Astrocyte (in vitro differentiated cells and primary cell): ENCODE data around the gene MSRB2. TPM values are rescaled to one million over a fixed set of nuclear protein-coding genes. Genes with fewer than 3 reads are reported as not detected.

Experiments used
- DNase-seq: peaks from one replicate; pipeline ENCODE4 v3.0.0-alpha.2; 2010; ENCODE audit warnings: low read depth
- FAIRE-seq: peaks from 2 replicates; lab custom pipeline; 2011; peaks lifted over from hg19 to GRCh38; lab: Jason Lieb, UNC
- H2AFZ ChIP-seq: 2 replicates; pipeline ENCODE4 v1.6.0; 2012; ENCODE audit warnings: low read depth, low read length, inconsistent platforms
- H3K27ac ChIP-seq: 2 replicates; pipeline ENCODE4 v1.5.1; 2011; ENCODE audit warnings: low read depth, low read length, inconsistent platforms
- H3K27me3 ChIP-seq: 2 replicates; pipeline ENCODE4 v1.6.0; 2011; ENCODE audit warnings: low read length, inconsistent platforms; ENCODE audit not compliant: insufficient read depth
- H3K36me3 ChIP-seq: 2 replicates; pipeline ENCODE4 v1.5.1; 2011; ENCODE audit warnings: low read length, inconsistent platforms; ENCODE audit not compliant: insufficient read depth
- H3K4me1 ChIP-seq: 2 replicates; pipeline ENCODE4 v1.5.1; 2011; ENCODE audit warnings: low read length, inconsistent platforms; ENCODE audit not compliant: insufficient read depth
- H3K4me2 ChIP-seq: 2 replicates; pipeline ENCODE4 v1.6.0; 2012; ENCODE audit warnings: low read length, inconsistent platforms
- H3K4me3 ChIP-seq: 2 replicates; pipeline ENCODE4 v1.5.1; 2011; ENCODE audit warnings: low read depth, mild to moderate bottlenecking, low read length, inconsistent platforms; ENCODE audit not compliant: insufficient read depth
- H3K79me2 ChIP-seq: 2 replicates; pipeline ENCODE4 v1.6.0; 2012; ENCODE audit warnings: mild to moderate bottlenecking, low read length, inconsistent platforms; ENCODE audit not compliant: insufficient read depth
- H3K9ac ChIP-seq: 2 replicates; pipeline ENCODE4 v1.6.0; 2012; ENCODE audit warnings: mild to moderate bottlenecking, low read length, inconsistent platforms
- H3K9me3 ChIP-seq: 2 replicates; pipeline ENCODE4 v1.5.1; 2012; ENCODE audit warnings: low read depth, mild to moderate bottlenecking, low read length, inconsistent platforms; ENCODE audit not compliant: insufficient read depth
- H4K20me1 ChIP-seq: 2 replicates; pipeline ENCODE4 v1.6.0; 2012; ENCODE audit warnings: low read length, inconsistent platforms; ENCODE audit not compliant: insufficient read depth
- H3K27ac Mint-ChIP-seq: one replicate; pipeline ENCODE4 v1.8.0; 2021; ENCODE audit warnings: mild to moderate bottlenecking, mixed read lengths; ENCODE audit not compliant: unreplicated experiment
- H3K27me3 Mint-ChIP-seq: one replicate; pipeline ENCODE4 v1.8.0; 2021; ENCODE audit warnings: low read depth, mixed read lengths; ENCODE audit not compliant: unreplicated experiment
- H3K36me3 Mint-ChIP-seq: one replicate; pipeline ENCODE4 v1.8.0; 2021; ENCODE audit warnings: low read depth, mixed read lengths; ENCODE audit not compliant: unreplicated experiment
- H3K4me1 Mint-ChIP-seq: one replicate; pipeline ENCODE4 v1.8.0; 2021; ENCODE audit warnings: low read depth, mixed read lengths; ENCODE audit not compliant: unreplicated experiment
- H3K4me3 Mint-ChIP-seq: one replicate; pipeline ENCODE4 v1.8.0; 2021; ENCODE audit warnings: mild to moderate bottlenecking, moderate library complexity, mixed read lengths; ENCODE audit not compliant: unreplicated experiment
- H3K9me3 Mint-ChIP-seq: one replicate; pipeline ENCODE4 v1.8.0; 2021; ENCODE audit warnings: mild to moderate bottlenecking, mixed read lengths; ENCODE audit not compliant: unreplicated experiment
- EZH2 ChIP-seq: IDR thresholded peaks from 2 replicates; pipeline ENCODE4 v1.6.1; 2012; ENCODE audit warnings: mild to moderate bottlenecking, low read length, inconsistent platforms; ENCODE audit not compliant: insufficient read depth
- total RNA-seq: library from RNA; stranded (reverse); gene quantifications from 2 replicates; pipeline ENCODE4 v1.2.1, GENCODE V29; 2021
- TF ChIP-seq, protein P1 (sequence below): IDR thresholded peaks from 2 replicates; pipeline ENCODE4 v1.5.1; 2011; ENCODE audit warnings: low read depth, mild to moderate bottlenecking, inconsistent platforms, low read length, moderate library complexity; ENCODE audit not compliant: insufficient read depth

MSRB2 gene
- total RNA-seq, 1 donor from 2014 or later = 18.9 TPM

DNA sequence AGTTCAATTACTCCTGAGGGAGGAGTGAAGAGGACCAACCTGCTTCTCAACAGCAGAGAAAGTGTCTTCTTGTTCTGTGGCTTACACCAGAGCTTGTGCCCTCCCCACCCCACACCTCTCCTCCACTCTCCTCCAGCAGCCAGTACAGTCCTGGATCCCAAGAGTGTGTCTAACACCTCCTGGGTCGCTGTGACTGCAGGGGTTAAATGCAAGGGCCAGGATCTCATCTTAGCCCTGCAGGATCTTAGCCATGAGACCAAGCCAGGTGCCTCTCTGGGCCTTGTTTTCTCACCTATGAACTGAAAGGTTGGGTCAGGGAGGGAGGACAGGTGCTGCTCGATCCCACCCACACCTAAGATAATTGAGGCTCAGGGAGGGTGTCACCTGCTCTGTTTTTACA, 34.5 kb upstream of the MSRB2 start:
- no peaks in the 10 kb centered on the region for H4K20me1 ChIP-seq
- no peaks in the 10 kb centered on the region for H3K9me3 ChIP-seq
- H3K27me3 ChIP-seq = peaks cover 2% of the 10 kb centered on the region
- TF ChIP-seq EZH2 = no peak
- TF ChIP-seq, protein P1, sequence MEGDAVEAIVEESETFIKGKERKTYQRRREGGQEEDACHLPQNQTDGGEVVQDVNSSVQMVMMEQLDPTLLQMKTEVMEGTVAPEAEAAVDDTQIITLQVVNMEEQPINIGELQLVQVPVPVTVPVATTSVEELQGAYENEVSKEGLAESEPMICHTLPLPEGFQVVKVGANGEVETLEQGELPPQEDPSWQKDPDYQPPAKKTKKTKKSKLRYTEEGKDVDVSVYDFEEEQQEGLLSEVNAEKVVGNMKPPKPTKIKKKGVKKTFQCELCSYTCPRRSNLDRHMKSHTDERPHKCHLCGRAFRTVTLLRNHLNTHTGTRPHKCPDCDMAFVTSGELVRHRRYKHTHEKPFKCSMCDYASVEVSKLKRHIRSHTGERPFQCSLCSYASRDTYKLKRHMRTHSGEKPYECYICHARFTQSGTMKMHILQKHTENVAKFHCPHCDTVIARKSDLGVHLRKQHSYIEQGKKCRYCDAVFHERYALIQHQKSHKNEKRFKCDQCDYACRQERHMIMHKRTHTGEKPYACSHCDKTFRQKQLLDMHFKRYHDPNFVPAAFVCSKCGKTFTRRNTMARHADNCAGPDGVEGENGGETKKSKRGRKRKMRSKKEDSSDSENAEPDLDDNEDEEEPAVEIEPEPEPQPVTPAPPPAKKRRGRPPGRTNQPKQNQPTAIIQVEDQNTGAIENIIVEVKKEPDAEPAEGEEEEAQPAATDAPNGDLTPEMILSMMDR = no peak
- Mint-ChIP-seq H3K4me1 (peaks cover 2% of the 10 kb centered on the region), H3K27me3 (peaks cover 14% of the 10 kb centered on the region), H3K36me3 (no peaks in the 10 kb centered on the region), H3K27ac (no peak overlapping the region), H3K9me3 (peaks cover 6% of the 10 kb centered on the region), H3K4me3 (no peak overlapping the region)
- H3K4me2 ChIP-seq = no peak overlapping the region
- H3K79me2 ChIP-seq = no peaks in the 10 kb centered on the region
- H3K4me3 ChIP-seq = no peak overlapping the region
- H3K27ac ChIP-seq = no peak overlapping the region
- no peaks in the 10 kb centered on the region for H3K36me3 ChIP-seq
- H2AFZ ChIP-seq = no peak overlapping the region
- peaks cover 7% of the 10 kb centered on the region for H3K4me1 ChIP-seq
- H3K9ac ChIP-seq = no peak overlapping the region
- DNase-seq (no peak), FAIRE-seq (no peak)

DNA sequence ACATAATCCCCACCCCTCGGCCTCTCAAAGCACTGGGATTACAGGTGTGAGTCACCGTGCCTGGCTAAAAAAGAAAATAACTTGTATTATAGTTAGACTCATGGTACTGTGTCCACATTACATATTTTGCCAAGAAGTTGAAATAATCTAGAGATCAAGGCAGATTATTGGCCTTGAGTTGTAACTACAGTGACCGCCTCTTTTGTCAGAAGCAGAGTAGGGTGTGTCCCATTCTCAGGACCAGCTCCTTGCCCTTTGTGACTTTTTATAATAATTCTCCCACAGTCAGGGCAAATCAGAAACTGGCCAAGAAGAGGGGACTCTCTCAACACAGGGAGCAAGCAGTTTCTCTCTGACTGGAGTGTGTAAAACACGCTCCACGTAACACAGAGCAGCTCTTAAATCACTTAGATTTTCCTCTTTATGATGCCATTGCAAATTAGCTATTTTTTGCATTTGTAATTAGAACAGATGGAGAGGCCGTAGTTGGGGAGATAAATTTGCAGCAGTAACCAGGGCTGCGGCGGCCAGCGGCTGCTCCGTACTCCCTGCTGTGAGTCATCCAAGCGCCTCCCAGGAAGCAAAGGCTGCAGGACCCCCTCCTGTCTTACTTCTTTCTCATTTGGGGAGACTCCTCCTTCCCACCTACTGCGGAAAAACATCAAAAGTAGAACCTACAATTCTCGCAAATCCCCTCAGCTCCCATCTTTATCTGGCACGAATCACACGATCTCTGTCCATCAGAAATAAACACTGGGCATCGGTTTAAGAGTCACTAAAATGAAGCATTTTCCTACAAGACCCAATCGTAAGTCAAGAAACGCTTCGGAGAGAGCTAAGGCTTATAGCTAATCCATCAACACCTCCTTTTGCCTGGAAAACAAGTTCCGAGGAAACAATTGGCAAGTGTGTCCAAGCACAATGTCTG, 32.1 kb upstream of the MSRB2 start:
- Histone ChIP-seq H3K79me2 (no peaks in the 10 kb centered on the region), H3K4me1 (peaks cover 7% of the 10 kb centered on the region), H3K27ac (no peak overlapping the region), H3K9ac (no peak overlapping the region), H3K4me3 (no peak overlapping the region), H3K9me3 (no peaks in the 10 kb centered on the region), H4K20me1 (no peaks in the 10 kb centered on the region), H2AFZ (peak overlapping the region; percentile 28), H3K36me3 (no peaks in the 10 kb centered on the region), H3K27me3 (peaks cover 2% of the 10 kb centered on the region), H3K4me2 (peak overlapping the region; percentile 68)
- DNase-seq = peak; percentile 39
- peaks cover 14% of the 10 kb centered on the region for H3K27me3 Mint-ChIP-seq
- no peaks in the 10 kb centered on the region for H3K36me3 Mint-ChIP-seq
- no peak for FAIRE-seq
- H3K4me3 Mint-ChIP-seq = no peak overlapping the region
- peaks cover 6% of the 10 kb centered on the region for H3K9me3 Mint-ChIP-seq
- H3K4me1 Mint-ChIP-seq = no peaks in the 10 kb centered on the region
- TF ChIP-seq, protein P1 = no peak
- TF ChIP-seq EZH2 = no peak
- peak overlapping the region; percentile 34 for H3K27ac Mint-ChIP-seq
